Measurements from ENCODE around the gene COL24A1.

GRCh38 chr1:86063721-86064120 is 92.9 kb downstream of the COL24A1 start:
- TF ChIP-seq CTCF (IDR thresholded peaks at IDR 0.05), result no peak
- no peak for TF ChIP-seq POLR2AphosphoS5 (IDR thresholded peaks at IDR 0.05; ENCODE audit: low read depth, low read length)
- TF ChIP-seq REST (IDR thresholded peaks at IDR 0.05; ENCODE audit: insufficient read depth in 1 of 2, low read depth in 2 of 2, low read length in 1 of 2), result no peak
- TF ChIP-seq TCF7L2 (IDR thresholded peaks at IDR 0.05; ENCODE audit: low read depth, low read length), result no peak
- no peak for TF ChIP-seq SIN3A (IDR thresholded peaks at IDR 0.05; ENCODE audit: borderline replicate concordance, insufficient read depth, low read depth, low read length)

Measured in Panc1 (cell line).